Adrenal gland (tissue), 5 donors: ENCODE measurements around the gene DKK2.

ENCODE experiments used
- CTCF ChIP-seq, 6 experiments: fragments of 450-650 bp in 4 of 6; fragments of 200-600 bp in 2 of 6; sonication (generic) in 1 of 6; IDR thresholded peaks; 1 replicate in 5 of 6; 2 replicates in 1 of 6; pipeline versions ENCODE4 v1.5.1 to v1.8.0; 2016 to 2021; ENCODE audit warnings: antibody characterized with exemption in 6 of 6, mild to moderate bottlenecking in 2 of 6, moderate library complexity in 1 of 6
- POLR2A ChIP-seq, 2 donors: fragments of 450-650 bp; IDR thresholded peaks; one replicate each; pipeline ENCODE4 v1.6.1; 2017; ENCODE audit warnings: antibody characterized with exemption in 2 of 2, mild to moderate bottlenecking in 2 of 2, moderate library complexity in 1 of 2
- donor health status: DM: no; HTN: no; CAD: no.

GRCh38 chr4:107009196-107009968 is 26.7 kb downstream of the DKK2 start:
- no peak for TF ChIP-seq POLR2A (IDR thresholded peaks at IDR 0.05)
- TF ChIP-seq CTCF (IDR thresholded peaks at IDR 0.05), result no peak
